Pancreas (tissue), 10 donors: ENCODE data around the gene MOV10L1. TPM values are rescaled to one million over a fixed set of nuclear protein-coding genes. Genes with fewer than 3 reads are reported as not detected.

Source experiments
- ATAC-seq, 4 donors: fragments of 200-7000 bp; cut with Tn5 transposase; one replicate each; pipeline versions ENCODE4 v1.8.0 to v1.9.1; 2020; ENCODE audit warnings: mild to moderate bottlenecking in 4 of 4, moderate library complexity in 4 of 4
- DNase-seq, 6 donors: peaks; one replicate each; pipeline ENCODE4 v3.0.0-alpha.2; 2020
- FAIRE-seq: peaks from 2 replicates; lab custom pipeline; 2012; peaks lifted over from hg19 to GRCh38; lab: Jason Lieb, UNC
- H3K27ac ChIP-seq, 4 donors: fragments of 200-600 bp; sonication (generic); 1 replicate in 3 of 4; 2 replicates in 1 of 4; pipeline versions ENCODE4 v1.5.0 to v1.8.0; 2020
- H3K27me3 ChIP-seq, 4 donors: fragments of 200-600 bp; one replicate each; pipeline ENCODE4 v1.8.0; 2021
- H3K36me3 ChIP-seq, 3 donors: fragments of 200-600 bp; sonication (generic) in 1 of 3; one replicate each; pipeline versions ENCODE4 v1.5.0 to v1.8.0; 2020 to 2021
- H3K4me1 ChIP-seq, 3 donors: fragments of 200-600 bp; one replicate each; pipeline ENCODE4 v1.8.0; 2021
- H3K4me3 ChIP-seq, 4 donors: fragments of 200-600 bp; sonication (generic) in 2 of 4; one replicate each; pipeline versions ENCODE4 v1.5.0 to v1.8.0; 2020 to 2021
- H3K9me3 ChIP-seq, 4 donors: fragments of 200-600 bp; one replicate each; pipeline ENCODE4 v1.8.0; 2021
- WGBS, 2 donors: extraction: QIAGEN DNeasy Blood & Tissue Kit; methylation state at CpG; one replicate each; pipeline ENCODE4 v1.1.7; 2013; 5-methylcytosine and 5-hydroxymethylcytosine counted together
- intact Hi-C, 3 donors: fragments of 100-400 bp; cut with DNase I; formaldehyde crosslinking; loops; one replicate each; pipeline versions ENCODE4 v1.11.1 to v1.14.2; 2022
- polyA plus RNA-seq, 2 donors: library from polyadenylated mRNA; stranded (reverse); fragments of 200-250 nt; gene quantifications; one replicate each; pipeline ENCODE4 v1.2.3, GENCODE V29; 2013
- total RNA-seq, 6 donors: library from RNA; stranded (reverse); fragmentation: NEBNext Ultra II Directional in 4 of 6; extraction: Animal tissue kit (Norgen Biotek cat#: 25700) in 4 of 6; gene quantifications; one replicate each; pipeline versions ENCODE4 v1.2.1 to v1.2.4, GENCODE V29; 2021 to 2023
- TF ChIP-seq, protein P1 (sequence below), 4 donors: fragments of 200-600 bp; sonication (generic) in 3 of 4; IDR thresholded peaks; one replicate each; pipeline versions ENCODE4 v1.5.0 to v1.8.0; 2021; ENCODE audit warnings: antibody characterized with exemption in 4 of 4
- donor health status: healthy with polysubstance abuse.
- donor health status: DM: no; HTN: no; CAD: no; lungs with moderate emphysema.
- donor health status: DM: no; HTN: no; CAD: no.
- donor health status: control.
- donor health status: control.
- donor health status: Bipolar disorder and iron deficiency.
- donor health status: DM: yes; HTN: yes; CAD: no.
- donor health status: DM: no; HTN: no; CAD: no.
- donor health status: DM: no; HTN: no; CAD: no.
- donor health status: DM: yes; HTN: yes; CAD: no.

Gene MOV10L1
- total and polyA plus RNA-seq, 8 donors, result 0.09 to 1.9 (median 0.26) TPM; not detected in 1

DNA sequence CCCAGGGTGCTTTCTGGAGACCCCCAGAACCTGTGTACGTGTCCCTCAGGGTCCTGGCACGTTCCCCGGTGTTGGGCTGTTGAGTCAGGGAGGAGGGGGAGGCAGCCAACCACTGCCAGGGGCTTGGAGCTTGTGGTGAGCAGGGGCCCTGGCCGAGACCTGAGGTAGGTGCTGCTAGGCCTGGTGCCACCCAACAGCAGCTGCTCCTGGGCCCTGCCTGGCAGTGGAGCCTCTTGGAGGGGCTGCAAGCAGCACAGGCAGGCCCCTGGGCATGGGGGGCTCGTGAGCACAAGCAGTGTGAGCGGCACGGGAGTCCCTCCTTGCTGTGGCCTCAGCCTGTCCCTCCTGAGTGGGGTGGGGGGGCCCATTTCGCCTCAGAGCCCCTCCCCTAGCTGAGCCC lies 103.8 kb downstream of the MOV10L1 start:
- TF ChIP-seq, protein P1, sequence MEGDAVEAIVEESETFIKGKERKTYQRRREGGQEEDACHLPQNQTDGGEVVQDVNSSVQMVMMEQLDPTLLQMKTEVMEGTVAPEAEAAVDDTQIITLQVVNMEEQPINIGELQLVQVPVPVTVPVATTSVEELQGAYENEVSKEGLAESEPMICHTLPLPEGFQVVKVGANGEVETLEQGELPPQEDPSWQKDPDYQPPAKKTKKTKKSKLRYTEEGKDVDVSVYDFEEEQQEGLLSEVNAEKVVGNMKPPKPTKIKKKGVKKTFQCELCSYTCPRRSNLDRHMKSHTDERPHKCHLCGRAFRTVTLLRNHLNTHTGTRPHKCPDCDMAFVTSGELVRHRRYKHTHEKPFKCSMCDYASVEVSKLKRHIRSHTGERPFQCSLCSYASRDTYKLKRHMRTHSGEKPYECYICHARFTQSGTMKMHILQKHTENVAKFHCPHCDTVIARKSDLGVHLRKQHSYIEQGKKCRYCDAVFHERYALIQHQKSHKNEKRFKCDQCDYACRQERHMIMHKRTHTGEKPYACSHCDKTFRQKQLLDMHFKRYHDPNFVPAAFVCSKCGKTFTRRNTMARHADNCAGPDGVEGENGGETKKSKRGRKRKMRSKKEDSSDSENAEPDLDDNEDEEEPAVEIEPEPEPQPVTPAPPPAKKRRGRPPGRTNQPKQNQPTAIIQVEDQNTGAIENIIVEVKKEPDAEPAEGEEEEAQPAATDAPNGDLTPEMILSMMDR (IDR thresholded peaks at IDR 0.05), result no peak
- WGBS, 2 donors, result 74 to 77% methylated on average over 8 of the region's 8 CpGs
- Histone ChIP-seq H3K4me3 (no peak overlapping the region), H3K27me3 (no peaks in the 10 kb centered on the region), H3K27ac (peak overlapping the region in 1 of 4 donors; percentile 80), H3K4me1 (peaks cover 22 to 25% (median 23%) of the 10 kb centered on the region in 3 donors), H3K9me3 (no peaks in the 10 kb centered on the region), H3K36me3 (peaks cover 0 to 30% (median 0%) of the 10 kb centered on the region in 3 donors)
- no peak for FAIRE-seq
- no peak for ATAC-seq
- intact Hi-C loops, result no loop called here
- peak in 2 of 6 donors; percentile 54 to 83 for DNase-seq

DNA sequence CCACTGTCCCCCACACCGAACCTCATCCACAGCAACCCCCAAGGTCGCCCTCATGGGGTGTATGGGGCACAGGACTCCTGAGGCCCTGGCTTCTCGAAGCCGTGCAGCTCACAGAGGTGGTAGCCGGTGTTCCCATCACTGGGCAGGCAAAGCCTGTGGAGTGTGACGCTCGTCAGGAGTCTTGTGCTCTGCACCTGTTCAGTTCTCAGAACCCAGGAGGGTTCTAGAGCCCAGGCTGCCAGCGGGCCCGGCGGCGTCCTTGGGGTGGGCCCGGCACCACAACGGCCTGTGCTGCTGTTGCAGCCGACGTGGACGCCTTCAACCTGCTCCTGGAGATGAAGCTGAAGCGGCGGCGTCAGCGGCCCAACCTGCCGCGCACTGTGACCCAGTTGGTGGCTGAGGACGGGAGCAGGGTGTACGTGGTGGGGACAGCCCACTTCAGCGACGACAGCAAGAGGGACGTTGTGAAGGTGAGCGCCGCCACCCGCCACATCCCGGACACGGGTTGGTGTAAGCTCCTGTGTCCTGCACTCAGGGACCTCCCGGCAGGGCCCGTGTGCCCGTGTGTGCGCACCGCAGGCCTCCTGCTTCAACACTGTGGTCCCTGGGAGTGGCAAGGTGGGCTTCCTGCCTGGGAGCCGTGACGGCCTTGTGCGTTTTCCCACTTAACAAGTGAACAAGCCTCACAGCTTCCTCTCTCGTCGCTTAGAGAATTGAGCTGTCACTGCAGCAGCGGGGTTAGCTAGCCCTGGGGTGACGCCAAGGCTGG lies 104.4 kb downstream of the MOV10L1 start:
- 63 to 76% methylated on average over 44 of the region's 44 CpGs for WGBS, 2 donors
- H3K9me3 ChIP-seq, result no peaks in the 10 kb centered on the region
- peak overlapping the region in 1 of 4 donors; percentile 80 for H3K27ac ChIP-seq
- TF ChIP-seq, protein P1 (IDR thresholded peaks at IDR 0.05), result no peak
- H3K4me3 ChIP-seq, result no peak overlapping the region
- intact Hi-C loops, result no loop called here
- no peaks in the 10 kb centered on the region for H3K27me3 ChIP-seq
- ATAC-seq, result peak in 2 of 4 donors; percentile 9 to 39
- H3K4me1 ChIP-seq, result peaks cover 18 to 19% (median 19%) of the 10 kb centered on the region in 3 donors
- FAIRE-seq, result no peak
- peak in 5 of 6 donors; percentile 56 to 82 (median 70) for DNase-seq
- H3K36me3 ChIP-seq, result peaks cover 0 to 30% (median 0%) of the 10 kb centered on the region in 3 donors

DNA sequence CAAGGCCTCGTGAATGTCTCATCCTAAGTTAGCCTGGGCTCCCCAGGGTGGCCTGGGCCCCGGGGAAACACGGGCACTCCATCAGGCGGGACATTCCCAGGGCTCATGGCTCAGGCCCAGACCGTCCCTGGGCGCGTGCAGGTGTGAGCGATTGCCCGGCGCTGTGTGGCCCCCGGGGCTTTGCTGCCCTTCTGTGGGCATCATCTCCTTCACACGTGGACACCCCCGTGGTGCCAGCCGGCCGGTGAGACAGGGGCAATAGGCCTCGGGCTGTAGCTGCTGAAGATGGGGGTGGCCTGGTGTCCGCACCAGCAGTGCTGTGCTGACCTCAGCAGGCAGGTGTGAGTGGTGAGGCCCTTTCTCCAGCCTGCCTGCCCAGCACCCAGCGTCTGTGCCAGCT lies 106.5 kb downstream of the MOV10L1 start:
- intact Hi-C loops, result no loop called here
- Histone ChIP-seq H3K4me3 (no peak overlapping the region), H3K4me1 (peaks cover 7 to 15% (median 10%) of the 10 kb centered on the region in 3 donors), H3K27me3 (no peaks in the 10 kb centered on the region), H3K27ac (no peak overlapping the region), H3K9me3 (no peaks in the 10 kb centered on the region), H3K36me3 (peaks cover 0 to 30% (median 0%) of the 10 kb centered on the region in 3 donors)
- TF ChIP-seq, protein P1 (IDR thresholded peaks at IDR 0.05), result no peak
- DNase-seq (peak in 2 of 6 donors; percentile 36 to 71), ATAC-seq (no peak), FAIRE-seq (no peak)
- WGBS, 2 donors, result 88 to 90% methylated on average over 18 of the region's 18 CpGs

DNA sequence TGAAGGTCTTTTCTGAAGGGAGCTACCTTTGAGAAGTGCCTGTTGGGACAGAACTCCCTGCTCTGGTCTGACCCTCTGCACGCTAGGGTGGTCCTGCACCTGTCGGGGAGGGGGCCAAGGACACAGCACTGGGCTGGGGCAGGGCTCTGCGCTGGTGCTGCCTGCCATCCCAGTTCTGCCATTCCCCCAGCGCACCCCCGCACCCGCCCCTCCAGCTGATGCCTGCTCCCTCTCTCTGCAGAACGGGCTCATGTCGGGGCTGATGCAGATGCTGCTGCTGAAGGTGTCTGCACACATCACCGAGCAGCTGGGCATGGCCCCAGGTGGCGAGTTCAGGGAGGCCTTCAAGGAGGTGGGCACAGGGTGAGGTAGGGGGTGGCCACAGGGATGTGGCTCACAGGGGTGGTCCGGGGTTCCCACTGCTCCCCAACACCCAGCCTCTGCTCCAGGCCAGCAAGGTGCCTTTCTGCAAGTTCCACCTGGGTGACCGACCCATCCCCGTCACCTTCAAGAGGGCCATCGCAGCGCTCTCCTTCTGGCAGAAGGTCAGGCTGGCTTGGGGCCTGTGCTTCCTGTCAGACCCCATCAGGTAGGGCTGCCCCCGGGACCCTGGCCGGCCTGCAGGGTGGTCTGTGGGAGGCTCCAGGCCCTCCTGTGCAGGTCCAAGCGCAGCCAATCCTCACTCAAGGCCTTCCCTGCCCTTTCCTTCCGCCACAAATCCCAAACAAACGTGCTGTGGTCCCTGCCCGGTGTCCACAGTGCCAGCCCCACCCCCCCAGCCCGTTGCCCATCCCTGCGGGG lies 107.4 kb downstream of the MOV10L1 start:
- WGBS, 2 donors, result 86 to 89% methylated on average over 22 to 23 of the region's 23 CpGs
- peaks cover 0 to 30% (median 0%) of the 10 kb centered on the region in 3 donors for H3K36me3 ChIP-seq
- peaks cover under 1 to 11% (median 7%) of the 10 kb centered on the region in 3 donors for H3K4me1 ChIP-seq
- no peak for ATAC-seq
- intact Hi-C loops, result no loop called here
- no peak for FAIRE-seq
- H3K27me3 ChIP-seq, result no peaks in the 10 kb centered on the region
- DNase-seq, result peak in 2 of 6 donors; percentile 49 to 79
- TF ChIP-seq, protein P1 (IDR thresholded peaks at IDR 0.05), result no peak
- H3K27ac ChIP-seq, result no peak overlapping the region
- H3K4me3 ChIP-seq, result no peak overlapping the region
- no peaks in the 10 kb centered on the region for H3K9me3 ChIP-seq
